ELF-1 (cell line): ENCODE data around the gene NRG4.
"Not testable (repeated sequence)": the region's sequence is repeated elsewhere in the genome, so short reads cannot be mapped to it uniquely, and the experiment has no call there.

Experiments
- DNase-seq: peaks from one replicate; pipeline ENCODE4 v3.0.0-alpha.2; 2016; ENCODE audit warnings: low read depth, low spot score

The NRG4 gene

DNA sequence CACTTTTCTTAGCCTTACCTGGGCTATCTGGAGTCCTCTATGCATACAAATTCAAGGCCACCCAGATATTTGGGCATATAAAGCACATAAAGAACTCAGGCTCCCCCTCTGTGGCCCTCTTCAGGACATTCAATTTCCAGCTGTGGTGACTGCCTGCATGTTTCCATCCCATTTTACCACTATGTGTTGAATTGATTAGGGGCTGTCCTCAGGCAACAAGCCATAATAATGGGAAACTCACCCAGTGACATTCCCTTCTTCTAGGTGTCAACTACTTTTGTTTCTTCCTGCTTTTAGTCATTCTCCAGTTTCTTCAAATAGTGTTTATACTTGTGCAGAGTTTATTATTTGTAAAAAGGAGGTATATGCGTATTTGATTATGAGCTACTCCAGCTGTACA, 18.0 kb downstream of the NRG4 start:
- peak; percentile 51 for DNase-seq

DNA sequence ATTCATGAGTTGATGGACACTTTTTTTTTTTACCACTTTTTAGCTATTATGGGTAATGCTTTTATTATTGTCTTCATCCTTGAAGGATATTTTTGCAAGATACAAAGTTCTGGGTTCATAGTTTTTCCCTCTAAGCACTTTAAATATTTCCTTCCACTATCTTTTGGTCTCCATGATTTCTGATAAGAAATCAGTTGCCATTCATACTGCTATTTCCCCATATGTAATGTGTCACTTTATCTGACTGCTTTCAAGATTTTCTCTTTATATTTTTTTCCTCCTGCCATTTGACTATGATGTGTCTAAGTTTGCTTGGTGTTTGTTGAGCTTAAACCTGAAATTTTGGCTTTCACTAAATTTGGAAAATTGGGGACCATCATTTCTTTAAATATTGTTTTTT, 19.3 kb downstream of the NRG4 start:
- DNase-seq, result no peak

DNA sequence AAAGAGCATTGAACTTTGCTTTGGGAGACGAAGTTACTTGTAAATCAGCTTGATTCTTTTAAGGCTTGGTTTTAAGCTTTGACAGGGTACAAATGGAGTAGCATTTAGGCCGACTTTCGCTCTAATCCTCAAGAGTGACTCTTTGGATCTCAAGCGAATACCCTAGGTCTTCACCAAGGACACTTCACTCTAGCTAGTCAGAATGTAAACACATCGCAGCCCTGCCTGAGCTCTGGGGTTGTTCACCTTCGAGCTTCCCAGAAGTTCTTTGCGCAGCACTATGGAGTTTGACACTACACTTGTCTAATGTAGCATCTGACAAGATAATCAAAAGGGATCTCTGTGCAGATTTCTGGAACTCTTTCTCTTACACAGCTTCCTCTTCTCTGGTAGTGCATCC, 22.3 kb downstream of the NRG4 start:
- no peak for DNase-seq

DNA sequence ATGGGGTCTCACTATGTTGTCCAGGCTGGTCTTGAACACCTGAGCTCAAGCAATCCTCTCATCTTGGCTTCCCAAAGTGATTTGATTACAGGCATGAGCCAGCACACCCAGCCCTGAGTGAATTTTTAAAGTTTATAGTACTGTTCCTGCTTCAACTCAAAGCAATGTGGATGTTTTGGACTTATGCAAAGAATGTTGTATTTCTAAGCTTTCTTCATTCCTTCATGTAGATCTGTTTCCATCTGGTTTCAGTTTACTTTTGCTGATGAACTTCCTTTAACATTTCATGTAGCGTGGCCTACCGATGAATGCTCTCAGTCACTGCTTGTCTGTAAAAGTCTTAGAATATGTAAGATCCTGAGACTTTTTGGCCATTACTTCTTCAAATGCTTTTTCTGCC, 23.2 kb downstream of the NRG4 start:
- no peak for DNase-seq

DNA sequence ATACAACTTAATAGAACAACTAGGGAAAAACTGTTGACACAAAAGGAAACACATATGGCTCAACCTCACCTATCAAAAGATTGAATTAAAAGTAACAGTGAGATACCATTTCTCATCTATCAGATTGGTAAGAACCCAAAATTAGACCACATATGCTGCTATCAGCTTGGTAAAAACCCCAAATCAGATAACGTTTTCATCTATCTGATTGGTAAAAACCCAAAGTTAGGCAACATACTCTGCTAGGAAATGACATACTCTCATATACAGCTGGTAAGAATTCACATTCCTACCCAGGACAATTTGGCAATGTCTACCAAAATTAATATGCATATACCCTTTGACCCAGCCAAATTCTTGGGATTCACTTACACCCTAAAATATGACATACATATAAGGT, 26.3 kb downstream of the NRG4 start:
- DNase-seq, result no peak

DNA sequence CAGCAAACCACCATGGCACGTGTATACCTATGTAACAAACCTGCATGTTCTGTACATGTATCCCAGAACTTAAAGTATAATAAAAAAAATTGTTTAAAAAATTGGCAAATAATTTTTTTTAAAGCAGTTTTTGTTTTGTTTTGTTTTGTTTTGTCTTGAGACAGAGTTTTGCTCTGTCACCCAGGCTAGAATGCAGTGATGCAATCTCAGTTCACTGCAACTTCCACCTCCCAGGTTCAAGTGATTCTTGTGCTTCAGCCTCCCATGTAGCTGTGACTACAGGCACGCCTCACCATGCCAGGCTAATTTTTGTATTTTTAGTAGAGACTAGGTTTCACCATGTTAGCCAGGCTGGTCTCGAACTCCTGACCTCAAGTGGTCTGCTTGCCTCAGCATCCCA, 27.5 kb downstream of the NRG4 start:
- DNase-seq, result not testable (repeated sequence)

DNA sequence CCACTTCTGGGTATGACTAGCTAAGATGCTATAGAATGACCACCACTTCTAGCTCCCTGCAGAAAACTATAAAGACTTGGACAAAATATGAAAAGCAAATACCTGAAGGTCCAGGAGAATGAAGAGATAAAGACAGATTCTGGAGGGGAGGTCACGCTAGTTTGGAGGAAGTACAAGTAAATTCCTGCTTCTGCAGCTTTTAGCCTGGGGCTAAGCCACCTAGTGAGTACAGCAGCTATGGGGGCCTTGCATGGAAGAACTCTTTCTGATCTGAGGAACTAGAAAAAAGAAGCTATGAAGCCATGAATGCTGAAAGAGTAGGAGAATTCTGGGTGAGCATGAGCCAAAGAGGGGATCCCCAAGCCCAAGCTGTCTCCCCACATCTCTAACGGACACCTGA, 29.8 kb downstream of the NRG4 start:
- peak; percentile 70 for DNase-seq

DNA sequence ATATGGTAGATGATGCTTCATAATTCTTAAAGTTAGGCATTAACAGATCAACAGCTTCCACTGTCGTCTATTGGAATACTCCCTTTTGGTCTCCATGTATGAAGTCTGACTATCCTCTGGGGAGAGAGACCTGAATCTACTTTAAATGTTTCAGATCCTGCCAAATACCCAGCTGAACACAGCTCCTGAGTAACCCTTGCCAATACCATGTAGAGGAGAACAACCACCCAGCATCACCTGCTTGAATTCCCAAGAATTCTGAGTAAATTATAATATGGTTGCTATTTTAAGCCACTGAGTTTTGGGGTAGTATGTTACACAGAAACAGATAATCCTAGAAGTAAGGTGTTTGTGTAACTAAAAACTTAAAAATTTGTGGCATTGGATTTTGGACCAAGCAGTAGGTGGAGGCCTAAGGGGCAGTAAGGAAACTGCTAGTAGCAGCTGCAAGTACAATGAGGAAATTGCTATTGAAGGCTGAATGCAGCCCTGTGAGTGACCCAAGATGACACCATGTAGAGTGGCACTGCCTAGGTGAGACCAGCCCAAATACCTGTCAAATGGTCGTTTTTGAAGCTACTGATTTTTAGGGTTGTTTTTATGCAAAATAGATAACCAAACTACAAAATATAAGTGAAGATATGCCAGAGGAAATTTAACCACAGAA, 30.9 kb downstream of the NRG4 start:
- DNase-seq, result no peak

DNA sequence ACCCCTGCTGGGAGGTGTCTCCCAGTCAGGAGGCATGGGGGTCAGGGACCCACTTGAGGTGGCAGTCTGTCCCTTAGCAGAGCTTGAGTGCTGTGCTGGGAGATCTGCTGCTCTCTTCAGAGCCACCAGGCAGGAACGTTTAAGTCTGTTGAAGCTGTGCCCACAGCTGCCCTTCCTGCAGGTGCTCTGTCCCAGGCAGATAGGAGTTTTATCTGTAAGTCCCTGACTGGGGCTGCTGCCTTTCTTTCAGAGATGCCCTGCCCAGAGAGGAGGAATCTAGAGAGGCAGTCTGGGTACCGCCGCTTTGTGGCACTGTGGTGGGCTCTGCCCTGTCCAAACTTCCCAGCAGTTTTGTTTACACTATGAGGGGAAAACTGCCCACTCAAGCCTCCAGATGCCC, 35.5 kb downstream of the NRG4 start:
- not testable (repeated sequence) for DNase-seq

DNA sequence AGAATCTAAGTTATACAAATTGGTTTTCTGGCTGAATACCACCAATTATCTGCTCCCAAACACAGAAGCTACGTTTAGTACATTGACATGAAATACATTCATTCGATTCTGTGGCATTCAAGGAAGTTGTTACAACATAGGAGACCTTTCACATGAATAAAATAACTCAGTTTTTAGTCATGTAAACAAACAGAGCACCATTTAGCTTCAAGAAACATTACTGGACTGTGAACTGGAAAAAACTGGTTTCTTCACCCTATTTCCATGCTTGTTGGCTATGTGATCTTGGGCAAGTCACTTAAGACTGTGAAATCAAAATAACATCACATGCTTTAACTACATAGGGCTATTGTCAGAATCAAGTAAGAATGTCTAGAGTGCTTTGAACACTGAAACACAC, 46.2 kb downstream of the NRG4 start:
- no peak for DNase-seq

DNA sequence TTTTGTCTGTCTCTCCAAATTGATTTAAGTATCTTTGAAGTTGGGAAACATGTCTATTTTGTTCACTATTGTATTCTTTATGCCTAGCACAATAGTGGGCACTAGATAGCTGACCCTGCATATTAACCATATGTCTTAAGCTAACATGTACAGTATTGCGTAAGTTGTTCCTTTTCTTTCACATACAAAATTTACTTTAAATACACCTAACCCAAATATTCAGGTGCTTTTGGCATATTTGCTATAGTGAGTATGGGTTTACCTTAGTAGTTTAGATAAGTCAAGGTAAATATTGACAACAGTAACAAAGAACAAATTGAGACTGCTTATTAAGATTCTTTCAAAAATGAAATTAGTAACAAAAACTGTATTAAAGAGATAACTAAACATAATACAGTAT, 50.9 kb downstream of the NRG4 start:
- no peak for DNase-seq

DNA sequence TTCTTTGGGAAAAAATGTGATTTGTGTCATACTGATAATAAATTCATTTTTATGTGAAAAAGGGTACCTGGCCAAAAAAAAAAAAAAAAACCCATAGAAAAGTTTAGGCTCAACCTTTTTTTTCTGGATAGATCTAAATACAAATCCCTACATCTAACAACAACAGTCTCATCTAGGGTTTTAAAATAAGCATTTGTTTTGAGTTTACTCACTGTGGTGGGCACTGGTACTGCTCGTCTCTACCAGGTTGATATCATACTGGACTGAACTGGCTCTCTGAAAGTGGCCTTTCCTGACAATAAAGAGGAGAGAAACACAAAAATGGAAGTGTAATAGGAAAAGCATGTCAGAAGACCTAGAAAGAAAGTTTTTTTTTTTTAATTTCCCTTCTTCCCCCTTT, 56.5 kb downstream of the NRG4 start:
- DNase-seq, result no peak

DNA sequence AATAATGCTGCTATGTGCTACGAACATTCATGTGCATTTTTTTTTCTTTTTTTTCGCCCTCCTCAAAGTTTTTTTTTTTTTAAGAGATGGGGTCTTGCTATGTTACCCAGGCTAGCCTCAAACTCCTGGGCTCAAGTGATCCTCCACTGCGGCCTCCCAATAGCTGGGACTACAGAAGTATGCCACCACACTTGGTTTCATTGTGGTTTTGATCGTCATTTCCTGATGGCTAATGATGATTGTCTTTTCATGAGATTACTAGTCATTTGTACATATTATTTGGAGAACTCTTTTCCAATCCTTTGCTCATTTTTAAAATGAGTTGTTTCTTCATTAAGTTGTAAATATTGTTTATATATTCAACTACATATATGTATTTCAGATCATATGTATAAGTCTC, 59.7 kb downstream of the NRG4 start:
- no peak for DNase-seq

DNA sequence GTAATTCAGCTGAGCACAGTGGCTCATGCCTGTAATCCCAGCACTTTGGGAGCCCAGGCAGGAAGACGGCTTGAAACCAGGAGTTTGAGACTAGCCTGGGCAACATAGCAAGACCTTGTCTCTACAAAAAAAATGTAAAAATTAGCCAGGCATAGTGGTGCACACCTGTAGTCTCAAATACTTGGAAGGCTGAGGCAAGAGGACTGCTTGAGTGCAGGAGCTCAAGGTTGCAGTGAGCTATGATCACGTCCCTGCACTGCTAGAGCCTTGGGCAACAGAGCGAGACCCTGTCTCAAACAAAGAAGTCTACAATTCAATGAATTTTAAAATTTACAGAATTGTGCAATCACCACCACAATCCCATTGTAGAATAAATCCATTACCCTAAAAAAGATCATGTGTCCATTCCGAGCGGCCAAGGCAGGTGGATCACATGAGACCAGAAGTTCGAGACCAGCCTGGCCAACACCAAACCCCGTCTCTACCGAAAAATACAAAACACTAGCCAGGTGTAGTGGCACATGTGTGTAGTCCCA, 63.4 kb downstream of the NRG4 start:
- DNase-seq, result no peak

DNA sequence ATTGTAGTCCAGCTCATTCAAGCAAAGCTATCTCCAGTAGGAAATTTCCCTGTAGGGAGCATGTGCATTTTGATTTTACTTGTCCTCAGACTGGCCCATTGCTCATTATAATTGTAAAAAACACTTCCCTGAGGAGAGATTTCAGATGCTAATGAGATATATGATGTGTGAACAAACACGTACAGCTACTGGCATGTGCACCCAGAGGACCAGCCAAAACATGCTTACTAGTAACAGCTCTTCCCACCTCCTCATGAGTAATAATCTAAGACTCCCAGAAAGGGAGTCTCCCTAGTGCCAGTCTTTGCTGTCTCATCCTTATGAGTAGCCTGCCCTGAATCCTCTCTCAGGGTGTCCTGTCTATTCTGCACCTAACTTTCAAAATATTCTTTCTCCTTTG, 65.1 kb downstream of the NRG4 start:
- DNase-seq, result no peak

DNA sequence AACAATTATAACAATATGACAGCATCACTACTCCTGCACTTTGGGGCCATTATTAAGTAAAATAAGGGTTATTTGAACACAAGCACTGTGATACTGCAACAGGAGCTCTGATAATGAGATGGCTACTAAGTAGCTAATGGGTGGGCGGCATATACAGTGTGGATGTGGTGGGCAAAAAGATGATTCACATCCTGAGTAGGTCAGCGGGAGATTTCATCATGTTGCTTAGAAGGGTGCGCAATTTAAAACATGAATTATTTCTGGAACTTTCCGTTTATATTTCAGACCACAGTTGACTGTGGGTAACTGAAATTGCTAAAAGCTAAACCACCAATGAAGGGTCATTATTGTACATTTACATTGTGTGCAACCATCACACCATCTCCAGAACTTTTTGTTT, 66.3 kb downstream of the NRG4 start:
- DNase-seq, result no peak

DNA sequence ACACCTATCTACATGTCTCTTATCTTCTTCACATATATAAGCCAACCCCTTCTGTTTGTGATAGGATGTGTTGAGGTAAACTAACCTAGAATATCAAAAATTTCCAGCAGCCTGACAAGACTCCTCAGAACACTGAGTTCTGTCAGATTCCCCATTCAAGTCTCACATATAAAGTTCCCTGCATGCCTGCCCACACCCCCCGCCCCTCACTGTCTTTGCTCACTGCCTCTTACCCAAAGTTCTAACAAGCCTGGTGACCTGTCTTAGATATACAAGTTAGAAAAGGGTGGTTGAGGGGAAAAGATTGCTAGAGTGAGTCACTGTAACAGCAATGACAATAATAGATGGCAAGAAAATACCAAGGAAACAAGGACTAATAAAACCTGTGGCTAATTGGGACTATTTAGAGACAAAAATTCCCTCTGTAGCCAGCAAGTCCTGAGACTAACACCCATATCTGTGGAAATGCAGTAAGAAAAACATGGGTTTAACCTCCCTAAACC, 68.5 kb downstream of the NRG4 start:
- no peak for DNase-seq

DNA sequence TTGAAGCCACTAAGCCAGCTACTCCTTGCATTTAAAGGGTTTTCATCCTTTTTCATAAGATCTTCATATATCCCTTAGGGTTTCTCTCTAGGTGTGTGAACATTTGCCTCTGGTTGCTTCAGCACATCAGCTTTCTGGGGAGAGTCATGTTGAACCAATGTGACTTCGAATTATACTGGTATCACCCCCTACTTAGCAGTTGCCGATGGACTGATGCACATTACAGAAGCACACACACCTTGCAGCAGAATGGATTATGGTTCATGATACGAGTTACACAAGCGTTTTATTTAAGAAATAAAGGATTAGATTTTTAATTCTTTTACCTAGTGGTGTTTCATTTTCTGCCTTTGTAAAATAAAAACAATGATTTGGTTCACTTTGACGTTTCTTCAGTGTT, 69.0 kb downstream of the NRG4 start:
- no peak for DNase-seq

DNA sequence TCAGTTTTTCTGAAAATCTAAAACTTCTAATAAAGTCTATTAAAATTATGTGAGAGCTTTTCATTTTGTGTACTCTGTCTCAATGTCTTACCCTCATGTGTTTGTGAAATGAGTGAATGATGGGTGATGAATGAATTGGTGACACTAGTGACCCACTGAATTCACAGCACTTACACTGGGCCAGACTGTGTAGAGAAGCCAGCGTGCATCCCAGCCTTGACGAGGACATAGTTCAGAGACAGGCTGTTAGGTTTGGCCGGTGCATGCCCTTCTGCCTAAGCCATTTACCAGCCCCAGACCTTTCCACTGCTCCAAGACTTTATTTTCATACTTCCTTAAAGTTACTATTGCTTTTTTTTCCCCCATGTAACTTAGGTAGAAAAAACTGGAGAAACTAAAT, 69.8 kb downstream of the NRG4 start:
- no peak for DNase-seq

DNA sequence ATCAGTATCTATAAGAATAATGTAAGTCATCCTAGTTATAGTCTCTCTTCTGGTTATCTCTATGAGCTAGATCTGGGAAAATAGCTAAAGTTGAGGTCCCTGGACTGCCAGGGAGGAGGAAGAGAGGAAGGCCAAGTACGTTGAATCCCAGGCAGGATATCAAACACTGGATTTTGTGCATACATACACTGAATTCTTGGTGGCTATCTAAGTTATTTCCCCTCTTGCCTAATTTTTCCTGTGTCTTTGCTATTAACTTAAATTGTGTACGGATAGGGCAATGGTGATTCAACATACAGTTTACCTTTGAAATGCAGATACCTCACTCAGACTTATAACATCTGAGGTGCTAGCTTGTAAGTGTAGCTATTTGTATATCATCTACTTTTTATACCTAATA, 81.4 kb downstream of the NRG4 start:
- no peak for DNase-seq

DNA sequence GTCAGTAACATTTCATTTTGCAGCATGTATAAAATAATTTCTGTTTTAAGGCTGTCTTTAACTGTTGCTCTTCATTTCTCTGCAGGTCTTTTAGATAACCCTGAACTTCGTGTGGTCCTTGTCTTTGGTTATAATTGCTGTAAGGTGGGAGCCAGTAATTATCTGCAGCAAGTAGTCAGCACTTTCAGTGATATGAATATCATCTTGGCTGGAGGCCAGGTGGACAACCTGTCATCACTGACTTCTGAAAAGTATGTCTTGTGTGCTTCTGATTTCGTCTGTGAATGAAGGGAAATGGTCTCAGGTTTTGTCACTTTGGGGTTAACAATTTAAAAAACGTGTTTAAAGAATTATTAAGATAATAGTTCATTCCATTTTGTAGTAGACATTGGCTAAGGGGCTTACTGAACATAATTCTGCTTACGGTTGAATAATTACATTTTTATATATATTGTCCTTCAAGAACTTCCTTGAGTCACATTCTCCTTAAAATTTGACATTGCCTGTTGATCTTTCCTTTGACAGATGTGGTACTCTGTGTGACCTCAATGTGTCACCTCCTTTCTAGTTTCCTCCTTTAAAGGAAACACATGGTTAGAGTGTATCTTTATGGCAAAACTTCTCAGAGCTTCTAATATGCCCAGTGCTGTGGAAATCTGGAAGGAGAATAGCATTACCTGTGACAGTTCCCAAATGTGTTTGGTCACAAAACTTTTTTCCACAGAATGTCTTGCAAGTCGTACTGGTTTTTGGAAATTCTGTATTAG, 82.2 kb downstream of the NRG4 start:
- no peak for DNase-seq

DNA sequence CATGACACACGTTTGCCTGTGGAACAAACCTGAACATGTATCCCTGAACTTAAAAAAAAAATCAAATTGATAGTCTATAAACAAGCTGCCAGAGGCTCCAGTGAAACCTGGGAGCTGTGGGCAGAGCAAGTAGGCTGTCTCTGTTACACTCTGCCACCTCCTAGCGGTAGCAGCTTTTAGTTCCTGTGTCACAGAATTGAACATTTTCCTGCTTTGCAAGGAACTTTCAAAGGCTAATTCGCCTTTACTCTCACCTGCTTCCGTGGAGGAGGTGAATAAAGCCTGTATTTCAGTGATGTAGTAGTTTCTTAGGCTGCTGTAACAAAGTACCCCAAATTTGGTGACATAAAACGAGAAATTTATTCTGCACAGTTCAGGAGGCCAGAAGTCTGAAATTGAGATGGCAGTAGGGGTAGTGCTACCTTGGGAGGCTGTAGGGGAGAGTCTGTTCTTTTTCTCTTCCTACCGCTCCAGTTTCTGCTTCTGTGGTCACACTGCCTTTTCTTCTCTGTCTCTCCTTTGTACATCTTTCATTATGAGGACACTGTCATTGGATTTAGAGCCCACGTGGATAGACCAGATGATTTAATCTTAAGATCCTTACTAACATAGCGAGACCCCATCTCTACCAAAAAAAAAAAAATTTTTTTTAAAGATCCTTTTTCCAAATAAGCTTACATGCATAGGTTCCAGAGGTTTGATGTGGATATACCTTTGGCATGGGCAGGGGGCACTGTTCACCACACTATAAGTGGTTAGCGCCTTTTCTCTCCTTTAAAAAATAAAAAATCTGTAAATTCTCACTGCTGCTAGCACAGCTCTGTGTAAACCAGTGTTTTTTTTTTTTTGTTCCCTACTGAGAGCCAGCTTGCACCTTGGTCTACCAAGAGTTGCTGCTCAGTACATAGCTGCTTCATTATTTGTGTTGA, 83.3 kb downstream of the NRG4 start:
- peak; percentile 33 for DNase-seq
